ENCODE data around the gene CHCHD6.

DNA sequence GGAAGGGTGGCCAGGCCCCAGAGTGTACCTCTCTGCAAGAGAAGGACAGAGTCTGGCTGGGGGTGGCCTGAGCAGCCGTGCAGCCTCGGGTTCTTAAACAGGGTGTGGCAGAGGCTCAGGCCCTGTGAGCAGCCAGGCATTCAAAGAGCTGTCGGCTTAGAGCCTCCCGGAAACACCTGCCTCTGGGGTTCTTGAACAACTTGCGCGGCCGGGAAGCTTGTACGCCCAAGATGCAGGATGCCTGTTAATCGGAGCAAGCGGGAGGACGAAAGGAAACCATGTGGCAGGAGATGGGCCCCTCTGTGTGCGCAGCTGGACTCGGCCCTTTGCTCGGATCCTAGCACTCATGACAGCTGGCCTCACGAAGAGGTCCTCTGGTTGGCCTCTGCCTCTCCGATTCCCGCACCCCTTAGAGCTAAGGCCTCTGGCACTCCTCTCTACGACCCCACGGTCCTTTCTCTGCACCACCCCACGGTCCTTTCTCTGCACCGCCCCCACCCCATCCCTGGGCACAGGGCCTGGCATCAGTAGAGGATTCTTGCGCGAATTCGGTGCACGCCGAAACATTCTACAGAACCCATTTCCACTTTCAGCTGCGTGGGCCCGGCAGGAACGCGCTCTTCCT is 25.2 kb upstream of the CHCHD6 start:
- TF ChIP-seq, protein P1, sequence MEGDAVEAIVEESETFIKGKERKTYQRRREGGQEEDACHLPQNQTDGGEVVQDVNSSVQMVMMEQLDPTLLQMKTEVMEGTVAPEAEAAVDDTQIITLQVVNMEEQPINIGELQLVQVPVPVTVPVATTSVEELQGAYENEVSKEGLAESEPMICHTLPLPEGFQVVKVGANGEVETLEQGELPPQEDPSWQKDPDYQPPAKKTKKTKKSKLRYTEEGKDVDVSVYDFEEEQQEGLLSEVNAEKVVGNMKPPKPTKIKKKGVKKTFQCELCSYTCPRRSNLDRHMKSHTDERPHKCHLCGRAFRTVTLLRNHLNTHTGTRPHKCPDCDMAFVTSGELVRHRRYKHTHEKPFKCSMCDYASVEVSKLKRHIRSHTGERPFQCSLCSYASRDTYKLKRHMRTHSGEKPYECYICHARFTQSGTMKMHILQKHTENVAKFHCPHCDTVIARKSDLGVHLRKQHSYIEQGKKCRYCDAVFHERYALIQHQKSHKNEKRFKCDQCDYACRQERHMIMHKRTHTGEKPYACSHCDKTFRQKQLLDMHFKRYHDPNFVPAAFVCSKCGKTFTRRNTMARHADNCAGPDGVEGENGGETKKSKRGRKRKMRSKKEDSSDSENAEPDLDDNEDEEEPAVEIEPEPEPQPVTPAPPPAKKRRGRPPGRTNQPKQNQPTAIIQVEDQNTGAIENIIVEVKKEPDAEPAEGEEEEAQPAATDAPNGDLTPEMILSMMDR (IDR thresholded peaks at IDR 0.05; ENCODE audit: extremely low read depth in 1 of 2, insufficient read depth in 1 of 2, low read depth in 1 of 2, low read length in 2 of 2), result no peak
- TF ChIP-seq, protein P2, sequence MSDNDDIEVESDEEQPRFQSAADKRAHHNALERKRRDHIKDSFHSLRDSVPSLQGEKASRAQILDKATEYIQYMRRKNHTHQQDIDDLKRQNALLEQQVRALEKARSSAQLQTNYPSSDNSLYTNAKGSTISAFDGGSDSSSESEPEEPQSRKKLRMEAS (IDR thresholded peaks at IDR 0.05; ENCODE audit: insufficient read depth, insufficient read length), result no peak

Measured in endothelial cell of umbilical vein (primary cell).